GM23248 (cell line): ENCODE results near the gene VPS54.

Experiments
- EZH2 ChIP-seq: fragments of 200-600 bp; sonication (generic); IDR thresholded peaks from 2 replicates; pipeline ENCODE4 v1.6.1; 2018; ENCODE audit warnings: antibody characterized with exemption, mild to moderate bottlenecking; ENCODE audit not compliant: insufficient read depth, poor library complexity, severe bottlenecking
- EZH2phosphoT487 ChIP-seq: fragments of 200-600 bp; sonication (generic); IDR thresholded peaks from 2 replicates; pipeline ENCODE4 v1.6.1; 2018; ENCODE audit warnings: antibody characterized with exemption, moderate library complexity, mild to moderate bottlenecking, low read depth; ENCODE audit not compliant: insufficient read depth

GRCh38 chr2:63875559-63876245, 143.5 kb downstream of the VPS54 start:
- no peak for TF ChIP-seq EZH2phosphoT487
- no peak for TF ChIP-seq EZH2
